CD4-positive, alpha-beta memory T cell (primary cell): ENCODE results near the gene GRK4. TPM values are rescaled to one million over a fixed set of nuclear protein-coding genes. Genes with fewer than 3 reads are reported as not detected.
A peak's percentile ranks its signal among the peaks of the same experiment; 100 is the strongest.

Source experiments
- CTCF ChIA-PET: fragments of 350-600 bp; sonication (Branson Sonifier 250); formaldehyde crosslinking; loops from one replicate; lab custom pipeline; 2021; ENCODE audit warnings: inconsistent platforms; ENCODE audit not compliant: partially characterized antibody; lab: Charles Lee
- POLR2A ChIA-PET: fragments of 350-600 bp; sonication (Branson Sonifier 250); formaldehyde crosslinking; loops from one replicate; lab custom pipeline; 2021; ENCODE audit not compliant: partially characterized antibody; lab: Charles Lee
- DNase-seq, 5 donors: peaks; one replicate each; pipeline versions ENCODE4 v3.0.0 to v3.0.0-alpha.2; 2020 to 2022; ENCODE audit warnings: mixed read lengths in 1 of 5
- H3K27ac ChIP-seq: one replicate; pipeline ENCODE4 v1.7.0; 2013; ENCODE audit warnings: low read depth, low read length
- H3K27me3 ChIP-seq: 2 replicates; pipeline ENCODE4 v1.7.0; 2013; ENCODE audit warnings: mild to moderate bottlenecking, low read length, moderate library complexity; ENCODE audit not compliant: insufficient read depth
- H3K36me3 ChIP-seq: 2 replicates; pipeline ENCODE4 v1.7.0; 2013; ENCODE audit warnings: mild to moderate bottlenecking, low read length, moderate library complexity; ENCODE audit not compliant: insufficient read depth
- H3K4me1 ChIP-seq: 2 replicates; pipeline ENCODE4 v1.7.0; 2013; ENCODE audit warnings: mild to moderate bottlenecking, low read length, moderate library complexity; ENCODE audit not compliant: insufficient read depth
- H3K4me3 ChIP-seq, 2 donors: one replicate each; pipeline ENCODE4 v1.7.0; 2013; ENCODE audit warnings: low read length in 2 of 2, mild to moderate bottlenecking in 1 of 2
- H3K9me3 ChIP-seq, 2 donors: one replicate each; pipeline ENCODE4 v1.7.0; 2013; ENCODE audit warnings: low read length in 2 of 2, control low read depth in 1 of 2; ENCODE audit not compliant: control insufficient read depth in 1 of 2
- H3K27ac Mint-ChIP-seq, 7 donors: one replicate each; pipeline ENCODE4 v1.8.0; 2020 to 2021; ENCODE audit warnings: mixed read lengths in 7 of 7, mild to moderate bottlenecking in 6 of 7, inconsistent platforms in 3 of 7, moderate library complexity in 3 of 7
- H3K27me3 Mint-ChIP-seq, 2 donors: one replicate each; pipeline ENCODE4 v1.8.0; 2020 to 2021; ENCODE audit warnings: mixed read lengths in 2 of 2
- H3K36me3 Mint-ChIP-seq, 2 donors: one replicate each; pipeline ENCODE4 v1.8.0; 2020 to 2021; ENCODE audit warnings: mixed read lengths in 2 of 2, inconsistent platforms in 1 of 2, mild to moderate bottlenecking in 1 of 2
- H3K4me1 Mint-ChIP-seq, 4 donors: one replicate each; pipeline ENCODE4 v1.8.0; 2020 to 2021; ENCODE audit warnings: mixed read lengths in 4 of 4, mild to moderate bottlenecking in 1 of 4
- H3K4me3 Mint-ChIP-seq, 8 donors: one replicate each; pipeline ENCODE4 v1.8.0; 2020 to 2021; ENCODE audit warnings: mixed read lengths in 8 of 8, mild to moderate bottlenecking in 7 of 8, moderate library complexity in 6 of 8, inconsistent platforms in 3 of 8
- H3K9me3 Mint-ChIP-seq, 8 donors: one replicate each; pipeline ENCODE4 v1.8.0; 2020 to 2021; ENCODE audit warnings: mixed read lengths in 8 of 8, mild to moderate bottlenecking in 5 of 8, inconsistent platforms in 3 of 8, moderate library complexity in 1 of 8
- intact Hi-C: fragments of 100-400 bp; cut with micrococcal nuclease; formaldehyde crosslinking; loops from one replicate; pipeline ENCODE4 v1.15.1; 2023
- polyA plus RNA-seq, 2 donors: library from polyadenylated mRNA; unstranded; fragments of 300-500 nt; fragmentation: Illumina TruSeq; gene quantifications; one replicate each; pipeline ENCODE4 v1.2.3, GENCODE V29; 2021
- total RNA-seq, 2 experiments: library from RNA; stranded (reverse); gene quantifications; one replicate each; pipeline ENCODE4 v1.2.3, GENCODE V29; 2021

The GRK4 gene
- total and polyA plus RNA-seq, 4 experiments from 2014 or later, result 0.55 to 3.2 (median 2.3) TPM

DNA sequence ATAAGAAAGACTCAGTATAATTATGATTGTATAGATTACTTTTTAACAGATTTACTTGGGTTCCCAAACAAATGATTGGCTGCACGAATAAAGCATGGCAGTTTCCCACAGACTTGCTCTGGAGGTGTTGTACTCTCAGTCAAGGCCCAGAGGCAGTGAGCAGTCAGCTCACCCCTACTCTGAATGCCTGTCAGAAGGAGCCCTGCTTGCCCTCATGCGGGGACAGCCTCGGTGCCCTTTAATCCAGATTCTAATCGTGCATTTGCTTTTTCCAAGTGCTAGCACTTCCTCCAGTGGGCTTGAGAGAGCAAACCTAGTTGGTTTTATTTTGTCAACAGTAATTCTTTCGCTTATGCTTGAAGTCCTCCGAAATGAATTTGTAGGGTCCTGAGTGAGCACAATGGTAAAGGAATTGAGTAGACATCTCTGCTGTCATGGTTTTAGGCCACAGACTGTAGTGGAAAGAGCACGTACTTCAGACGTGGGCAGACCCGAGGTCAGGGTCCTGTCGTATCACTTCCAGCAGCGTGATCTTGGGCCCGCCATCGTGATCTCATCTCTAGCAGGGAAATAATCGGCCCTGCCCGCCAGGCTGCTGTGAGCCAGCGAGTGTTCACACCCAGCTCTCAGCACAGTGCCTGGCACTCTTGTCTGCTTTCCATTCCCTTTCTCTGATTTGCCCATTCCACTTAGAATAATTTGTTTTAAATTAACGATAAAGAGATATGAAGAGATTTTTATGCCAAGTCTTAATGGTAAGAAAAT, 48.3 kb downstream of the GRK4 start:
- Mint-ChIP-seq H3K4me1 (no peaks in the 10 kb centered on the region), H3K36me3 (no peaks in the 10 kb centered on the region)
- POLR2A ChIA-PET, result no interaction called here

DNA sequence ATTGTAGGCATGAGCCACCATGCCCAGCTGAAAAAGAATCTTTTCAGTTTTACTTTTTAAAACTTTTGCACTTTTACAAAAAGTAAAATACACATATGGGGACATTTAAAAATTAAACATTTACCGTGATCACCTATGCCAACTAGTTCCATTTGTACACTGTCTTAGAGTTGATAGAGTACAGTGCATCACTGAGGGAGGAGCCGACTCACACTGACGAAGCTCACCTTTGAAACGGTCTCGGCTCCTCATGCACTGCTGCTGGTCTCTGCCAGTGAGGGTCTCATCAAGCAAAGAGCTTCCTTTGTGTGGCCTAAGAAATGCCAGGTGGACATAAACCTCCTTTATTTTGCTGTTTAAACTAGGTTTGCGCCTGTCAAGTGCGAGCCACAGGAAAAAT, 50.0 kb downstream of the GRK4 start:
- ChIA-PET POLR2A (no interaction called here), CTCF (interaction anchor here (1.1 kb wide), 1 partner anchor 35 kb away, joined by 5 read pairs; no protein-coding TSS in a partner anchor)
- Histone ChIP-seq H3K27ac (no peak overlapping the region), H3K9me3 (no peaks in the 10 kb centered on the region), H3K4me1 (no peaks in the 10 kb centered on the region), H3K27me3 (no peaks in the 10 kb centered on the region), H3K36me3 (no peaks in the 10 kb centered on the region), H3K4me3 (no peak overlapping the region)
- intact Hi-C loops, result no loop called here
- peaks cover 7 to 28% of the 10 kb centered on the region in 2 donors for H3K27me3 Mint-ChIP-seq
- H3K36me3 Mint-ChIP-seq, result no peaks in the 10 kb centered on the region
- DNase-seq, result no peak
- H3K4me3 Mint-ChIP-seq, result no peak overlapping the region
- H3K9me3 Mint-ChIP-seq, result no peaks in the 10 kb centered on the region
- no peaks in the 10 kb centered on the region for H3K4me1 Mint-ChIP-seq
- no peak overlapping the region for H3K27ac Mint-ChIP-seq

More for the DNA sequence above, 48.3 kb downstream of the GRK4 start:
- Histone ChIP-seq H3K27ac (no peak overlapping the region), H3K27me3 (no peaks in the 10 kb centered on the region), H3K4me1 (no peaks in the 10 kb centered on the region), H3K36me3 (no peaks in the 10 kb centered on the region), H3K9me3 (no peaks in the 10 kb centered on the region), H3K4me3 (no peak overlapping the region)
- H3K27me3 Mint-ChIP-seq, result peaks cover 7 to 28% of the 10 kb centered on the region in 2 donors
- intact Hi-C loops, result no loop called here
- DNase-seq, result no peak
- no peak overlapping the region for H3K4me3 Mint-ChIP-seq
- H3K9me3 Mint-ChIP-seq, result no peaks in the 10 kb centered on the region
- H3K27ac Mint-ChIP-seq, result no peak overlapping the region
- CTCF ChIA-PET, result no interaction called here

DNA sequence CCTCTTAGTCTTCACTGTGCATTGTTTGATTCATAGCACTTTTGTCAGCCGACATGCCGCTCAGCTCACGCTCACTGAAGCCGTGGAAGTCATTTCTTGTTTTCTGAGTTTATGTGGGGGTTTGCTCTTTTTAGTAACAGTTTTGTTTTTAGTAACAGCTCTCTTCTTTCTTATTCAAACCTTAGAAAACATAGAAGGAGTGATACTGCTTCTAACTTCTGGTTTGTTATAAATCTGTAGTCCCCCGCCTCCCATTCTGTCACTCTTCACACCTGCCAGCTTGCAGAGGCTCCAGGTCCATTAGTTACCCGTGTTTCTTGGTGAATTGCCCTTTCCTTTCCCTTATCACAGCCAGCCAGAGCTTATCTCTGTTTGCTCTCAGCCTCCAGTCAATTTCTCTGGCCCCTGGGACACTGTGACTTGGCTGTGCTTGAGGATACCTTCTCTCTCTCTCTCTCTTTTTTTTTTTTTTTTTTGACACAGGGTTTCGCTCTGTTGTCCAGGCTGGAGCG, 50.5 kb downstream of the GRK4 start:
- no peaks in the 10 kb centered on the region for H3K36me3 Mint-ChIP-seq
- no peaks in the 10 kb centered on the region for H3K27me3 ChIP-seq
- no peak overlapping the region for H3K27ac Mint-ChIP-seq
- H3K4me3 Mint-ChIP-seq, result no peak overlapping the region
- no peaks in the 10 kb centered on the region for H3K9me3 Mint-ChIP-seq
- ChIA-PET POLR2A (no interaction called here), CTCF (interaction anchor here (1.1 kb wide), 1 partner anchor 36 kb away, joined by 5 read pairs; no protein-coding TSS in a partner anchor)
- H3K4me1 ChIP-seq, result no peaks in the 10 kb centered on the region
- no peaks in the 10 kb centered on the region for H3K4me1 Mint-ChIP-seq
- H3K27me3 Mint-ChIP-seq, result peaks cover 7 to 26% of the 10 kb centered on the region in 2 donors
- no peaks in the 10 kb centered on the region for H3K9me3 ChIP-seq
- intact Hi-C loops, result no loop called here
- no peak overlapping the region for H3K4me3 ChIP-seq
- no peak for DNase-seq
- no peaks in the 10 kb centered on the region for H3K36me3 ChIP-seq
- H3K27ac ChIP-seq, result no peak overlapping the region

DNA sequence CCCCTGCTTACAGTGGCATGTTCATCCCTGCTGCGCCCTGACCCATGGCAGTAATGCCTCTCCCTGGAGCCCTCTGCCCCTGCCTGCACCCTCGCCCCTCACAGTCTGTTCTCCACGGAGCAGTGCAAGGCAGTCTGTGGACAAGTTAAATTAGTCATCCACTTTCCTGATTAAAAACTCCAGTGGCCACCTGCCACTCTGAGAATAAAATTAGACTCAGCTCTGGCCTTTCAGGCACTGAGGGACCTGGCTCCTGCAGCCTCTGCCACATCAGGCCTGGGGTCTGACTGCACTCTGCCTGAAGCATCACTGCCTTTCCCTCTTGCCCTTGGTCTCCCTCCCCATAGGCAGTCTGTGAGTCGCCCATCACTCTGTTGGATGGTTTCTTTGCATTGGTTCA, 53.6 kb downstream of the GRK4 start:
- Histone ChIP-seq H3K27me3 (no peaks in the 10 kb centered on the region), H3K27ac (no peak overlapping the region), H3K9me3 (no peaks in the 10 kb centered on the region), H3K36me3 (no peaks in the 10 kb centered on the region), H3K4me1 (peaks cover 11% of the 10 kb centered on the region), H3K4me3 (no peak overlapping the region)
- ChIA-PET CTCF (interaction anchor here (0.8 kb wide), 1 partner anchor 231 kb away, joined by 3 read pairs; no protein-coding TSS in a partner anchor), POLR2A (interaction anchor here (0.6 kb wide), 1 partner anchor 523 kb away, joined by 3 read pairs; no protein-coding TSS in a partner anchor)
- Mint-ChIP-seq H3K27ac (peak overlapping the region in 1 of 7 donors; percentile 83), H3K27me3 (peaks cover 9 to 13% of the 10 kb centered on the region in 2 donors), H3K36me3 (no peaks in the 10 kb centered on the region), H3K4me3 (no peak overlapping the region), H3K9me3 (no peaks in the 10 kb centered on the region), H3K4me1 (peaks cover 2 to 14% (median 4%) of the 10 kb centered on the region in 4 donors)
- no peak for DNase-seq
- intact Hi-C loops, result no loop called here

DNA sequence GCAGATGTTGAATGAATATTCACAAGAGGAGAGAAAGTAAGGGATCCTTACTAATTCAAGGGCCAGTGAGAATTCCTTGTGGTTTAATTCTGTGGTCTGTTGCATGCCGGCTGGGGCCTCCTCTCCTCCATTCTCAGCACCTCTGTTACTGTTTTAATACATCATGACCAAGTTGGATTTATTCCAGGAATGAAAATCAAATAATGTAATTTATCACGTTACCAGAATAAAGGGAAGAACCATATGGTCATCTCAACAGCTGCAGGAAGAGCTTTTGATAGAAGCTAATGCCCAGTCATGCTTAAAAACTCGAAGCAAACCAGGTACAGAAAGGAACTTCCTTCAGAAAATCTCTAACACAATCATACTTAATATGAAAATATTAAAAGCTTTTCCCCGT, 54.1 kb downstream of the GRK4 start:
- ChIA-PET CTCF (no interaction called here), POLR2A (interaction anchor here (0.6 kb wide), 1 partner anchor 523 kb away, joined by 3 read pairs; no protein-coding TSS in a partner anchor)
- no peak overlapping the region for H3K4me3 Mint-ChIP-seq
- DNase-seq, result no peak
- no peak overlapping the region for H3K27ac Mint-ChIP-seq
- H3K36me3 Mint-ChIP-seq, result no peaks in the 10 kb centered on the region
- no peaks in the 10 kb centered on the region for H3K27me3 ChIP-seq
- peaks cover 9 to 13% of the 10 kb centered on the region in 2 donors for H3K27me3 Mint-ChIP-seq
- no peak overlapping the region for H3K4me3 ChIP-seq
- intact Hi-C loops, result no loop called here
- peaks cover 11% of the 10 kb centered on the region for H3K4me1 ChIP-seq
- peaks cover 0 to 3% (median 0%) of the 10 kb centered on the region in 8 donors for H3K9me3 Mint-ChIP-seq
- no peaks in the 10 kb centered on the region for H3K9me3 ChIP-seq
- no peaks in the 10 kb centered on the region for H3K36me3 ChIP-seq
- peaks cover 2 to 14% (median 4%) of the 10 kb centered on the region in 4 donors for H3K4me1 Mint-ChIP-seq
- no peak overlapping the region for H3K27ac ChIP-seq

DNA sequence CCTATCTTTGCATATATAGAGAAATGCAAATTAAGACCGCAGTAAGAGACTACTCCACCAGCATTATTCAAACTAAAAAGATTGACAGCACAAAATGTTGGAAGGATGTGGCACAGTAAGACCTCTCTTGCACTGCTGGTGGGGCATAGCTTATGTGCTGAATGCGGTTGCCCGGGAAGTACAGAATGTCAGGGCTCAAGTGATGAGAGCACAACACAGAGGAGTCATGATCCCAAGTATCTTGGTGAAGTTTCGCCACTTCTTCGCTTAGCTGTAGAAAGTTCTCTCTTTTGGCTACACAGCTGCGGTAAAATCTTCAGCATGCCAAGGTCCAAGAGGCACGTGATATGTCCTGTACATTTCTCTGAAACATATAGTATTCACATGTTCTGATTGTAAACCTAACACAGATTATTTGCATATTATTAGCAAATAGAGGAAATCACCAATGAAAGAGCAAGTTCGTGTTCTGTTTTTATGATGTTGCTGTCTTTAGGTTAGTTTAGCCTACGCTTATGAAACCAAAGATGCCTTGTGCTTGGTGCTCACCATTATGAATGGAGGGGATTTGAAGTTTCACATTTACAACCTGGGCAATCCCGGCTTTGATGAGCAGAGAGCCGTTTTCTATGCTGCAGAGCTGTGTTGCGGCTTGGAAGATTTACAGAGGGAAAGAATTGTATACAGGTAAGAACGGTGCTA, 55.9 kb downstream of the GRK4 start:
- Histone ChIP-seq H3K27me3 (no peaks in the 10 kb centered on the region), H3K4me1 (peaks cover 11% of the 10 kb centered on the region), H3K9me3 (no peaks in the 10 kb centered on the region), H3K27ac (no peak overlapping the region), H3K36me3 (no peaks in the 10 kb centered on the region), H3K4me3 (no peak overlapping the region)
- Mint-ChIP-seq H3K4me3 (no peak overlapping the region), H3K27ac (no peak overlapping the region), H3K4me1 (peaks cover 2 to 14% (median 4%) of the 10 kb centered on the region in 4 donors), H3K27me3 (peaks cover 6 to 10% of the 10 kb centered on the region in 2 donors), H3K36me3 (no peaks in the 10 kb centered on the region), H3K9me3 (peaks cover 0 to 13% (median 5%) of the 10 kb centered on the region in 8 donors)
- ChIA-PET CTCF (no interaction called here), POLR2A (no interaction called here)
- intact Hi-C loops, result no loop called here
- DNase-seq, result no peak

DNA sequence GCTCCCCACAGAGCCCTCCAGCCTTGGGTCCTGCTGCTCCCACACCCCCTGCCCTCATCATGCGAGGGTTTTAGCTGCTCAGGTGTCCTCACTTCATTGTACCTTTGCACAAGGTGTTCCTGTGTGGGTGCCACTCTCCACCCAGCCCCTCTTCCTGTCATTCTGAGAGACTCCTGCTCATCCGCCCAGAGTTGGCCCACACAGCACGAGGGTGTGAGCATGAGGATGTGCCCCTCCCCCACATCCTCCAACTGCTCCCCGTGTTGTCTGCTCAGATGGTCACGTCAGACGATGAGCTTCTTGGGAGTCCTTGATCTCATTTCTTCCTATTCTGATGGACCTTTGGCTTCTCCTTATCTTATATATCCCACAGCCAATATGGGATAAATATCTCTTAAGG, 57.8 kb downstream of the GRK4 start:
- Mint-ChIP-seq H3K4me1 (peaks cover 2 to 14% (median 4%) of the 10 kb centered on the region in 4 donors), H3K27me3 (peaks cover 6 to 8% of the 10 kb centered on the region in 2 donors), H3K36me3 (no peaks in the 10 kb centered on the region), H3K4me3 (no peak overlapping the region), H3K27ac (no peak overlapping the region), H3K9me3 (peaks cover 0 to 13% (median 5%) of the 10 kb centered on the region in 8 donors)
- H3K27me3 ChIP-seq, result no peaks in the 10 kb centered on the region
- peaks cover 11% of the 10 kb centered on the region for H3K4me1 ChIP-seq
- CTCF ChIA-PET, result no interaction called here
- no peak overlapping the region for H3K4me3 ChIP-seq
- no peaks in the 10 kb centered on the region for H3K9me3 ChIP-seq
- no peak for DNase-seq
- no peaks in the 10 kb centered on the region for H3K36me3 ChIP-seq
- H3K27ac ChIP-seq, result no peak overlapping the region
- POLR2A ChIA-PET, result no interaction called here
- intact Hi-C loops, result no loop called here
